Measurements from ENCODE around the gene KIF20B. TPM values are rescaled to one million over a fixed set of nuclear protein-coding genes. Genes with fewer than 3 reads are reported as not detected.

KIF20B gene
- total RNA-seq, 1 donor from 2014 or later, result 59.2 TPM

Other genes with a start within 250 kb of the KIF20B start
- gene SLC16A12, start 166.0 kb upstream of the KIF20B start, total RNA-seq, result not detected in 2 replicates
- 5.7 and 9.2 TPM in 2 replicates for gene PANK1, start 56.3 kb upstream of the KIF20B start, total RNA-seq